Hematopoietic multipotent progenitor cell (in vitro differentiated cells): ENCODE results near the gene RGS19. TPM values are rescaled to one million over a fixed set of nuclear protein-coding genes. Genes with fewer than 3 reads are reported as not detected.

ENCODE experiments used
- DNase-seq, 3 donors: peaks; one replicate each; pipeline ENCODE4 v3.0.0-alpha.2; 2011 to 2015; ENCODE audit warnings: low read depth in 2 of 3, low spot score in 2 of 3
- total RNA-seq: library from RNA; depleted of rRNA; stranded (reverse); fragments of >200 nt; gene quantifications from one replicate; pipeline ENCODE4 v1.2.3, GENCODE V29; 2012

Gene RGS19
- total RNA-seq, 1 donor: 75.1 TPM

DNA sequence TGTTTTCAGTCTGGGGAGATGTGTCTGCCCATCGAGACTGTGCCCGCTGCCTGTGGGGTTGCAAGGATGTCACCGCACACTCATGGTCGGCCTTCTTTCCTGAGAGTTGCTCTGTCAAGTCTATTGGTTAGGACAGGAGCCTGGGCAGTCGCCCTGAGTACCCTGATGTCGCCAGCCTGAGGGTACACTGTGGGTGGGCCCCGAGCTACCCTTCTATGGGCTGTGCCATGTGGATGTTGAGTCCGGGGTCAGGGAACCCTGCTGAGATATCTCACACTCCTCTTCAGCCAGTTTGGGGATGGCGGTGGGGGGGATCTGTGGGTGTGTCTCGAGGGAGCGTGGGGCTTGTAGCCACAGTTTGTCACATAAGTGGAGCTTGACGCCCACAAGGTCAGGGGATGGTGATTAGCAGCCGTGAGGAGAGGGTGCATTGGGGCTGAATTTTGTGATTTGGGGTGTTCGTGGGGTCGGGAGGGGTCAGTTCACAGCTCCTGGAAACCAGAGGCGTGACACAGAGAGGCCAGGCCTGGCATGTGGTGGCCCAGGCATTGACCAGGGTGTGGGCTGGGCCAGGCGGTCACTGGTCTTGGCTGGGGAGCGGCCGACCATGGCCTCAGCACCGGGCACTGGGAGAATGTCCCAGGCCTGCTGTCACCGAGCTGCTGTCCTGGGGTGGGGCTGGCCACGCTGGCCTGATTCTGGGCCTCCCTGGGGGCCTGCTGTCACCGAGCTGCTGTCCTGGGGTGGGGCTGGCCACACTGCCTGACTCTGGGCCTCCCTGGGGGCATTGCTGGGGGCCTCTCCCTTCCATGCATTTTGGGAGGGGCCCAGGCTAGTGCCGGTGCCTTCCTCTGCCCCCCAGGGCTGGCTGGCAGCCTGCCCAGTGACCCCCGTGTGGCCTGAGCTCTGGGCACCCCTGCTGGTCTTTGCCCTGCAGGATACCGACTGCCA, 29.7 kb upstream of the RGS19 start:
- no peak for DNase-seq

GRCh38 chr20:64107736-64108457, 28.6 kb upstream of the RGS19 start:
- peak in 2 of 3 donors; percentile 66 to 78 for DNase-seq

- peak in 2 of 3 donors; percentile 58 to 66 for DNase-seq
Observed at GRCh38 chr20:64106981-64107735, 27.8 kb upstream of the RGS19 start, which contains the start of gene NPBWR2. NPBWR2 (minus strand) TSS chr20:64107565; CDS start chr20:64106831, 734 bp downstream.

DNA sequence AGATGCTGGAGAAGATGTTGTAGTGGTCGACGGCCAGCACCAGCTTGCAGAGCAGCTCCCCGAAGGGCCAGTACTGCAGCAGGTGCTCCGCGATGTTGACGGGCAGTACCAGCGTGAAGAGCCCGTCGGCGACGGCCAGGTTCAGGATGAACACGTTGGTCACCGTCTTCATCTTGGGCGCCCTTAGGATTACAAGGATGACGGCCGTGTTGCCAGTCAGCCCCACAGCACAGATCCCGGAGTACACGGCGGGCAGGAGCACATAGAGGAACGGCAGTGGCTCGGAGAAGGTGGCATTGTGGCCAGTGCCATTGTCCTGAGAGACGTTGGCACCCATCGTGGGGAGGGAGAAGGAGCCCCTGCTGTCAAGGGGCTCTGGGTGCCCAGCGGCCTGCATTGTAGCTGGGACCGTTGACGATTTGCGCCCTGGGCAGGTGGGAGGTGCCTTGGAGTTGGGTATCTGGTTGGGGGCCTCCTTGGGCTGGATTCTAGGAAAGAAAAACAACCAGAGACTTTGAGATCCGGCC, 27.2 kb upstream of the RGS19 start:
- no peak for DNase-seq

DNA sequence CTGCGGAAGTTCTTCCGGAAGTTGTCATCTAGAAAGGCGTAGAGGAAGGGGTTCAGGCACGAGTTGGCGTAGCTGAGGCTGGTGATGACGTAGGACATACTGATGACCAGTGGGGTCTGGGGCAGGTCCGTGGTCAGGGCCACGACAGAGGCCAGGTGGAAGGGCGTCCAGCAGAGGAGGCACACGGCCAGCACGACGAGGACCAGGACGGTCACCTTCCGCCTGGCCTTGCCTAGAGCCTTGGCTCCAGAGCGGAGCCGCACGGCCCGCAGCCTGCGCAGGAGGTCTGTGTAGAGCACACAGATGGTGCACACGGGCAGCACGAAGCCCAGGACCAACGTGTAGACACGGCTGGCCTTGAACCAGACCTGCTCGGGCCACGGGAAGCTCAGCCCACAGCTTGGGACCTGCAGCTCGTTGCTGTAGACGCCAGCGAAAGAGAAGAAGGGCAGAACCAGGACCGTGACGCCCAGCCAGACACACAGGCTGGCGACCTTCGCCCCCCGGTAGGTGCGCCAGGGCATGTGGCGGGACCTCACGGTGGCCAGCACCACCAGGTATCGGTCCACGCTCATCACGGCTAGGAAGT, 26.6 kb upstream of the RGS19 start:
- DNase-seq: no peak

DNA sequence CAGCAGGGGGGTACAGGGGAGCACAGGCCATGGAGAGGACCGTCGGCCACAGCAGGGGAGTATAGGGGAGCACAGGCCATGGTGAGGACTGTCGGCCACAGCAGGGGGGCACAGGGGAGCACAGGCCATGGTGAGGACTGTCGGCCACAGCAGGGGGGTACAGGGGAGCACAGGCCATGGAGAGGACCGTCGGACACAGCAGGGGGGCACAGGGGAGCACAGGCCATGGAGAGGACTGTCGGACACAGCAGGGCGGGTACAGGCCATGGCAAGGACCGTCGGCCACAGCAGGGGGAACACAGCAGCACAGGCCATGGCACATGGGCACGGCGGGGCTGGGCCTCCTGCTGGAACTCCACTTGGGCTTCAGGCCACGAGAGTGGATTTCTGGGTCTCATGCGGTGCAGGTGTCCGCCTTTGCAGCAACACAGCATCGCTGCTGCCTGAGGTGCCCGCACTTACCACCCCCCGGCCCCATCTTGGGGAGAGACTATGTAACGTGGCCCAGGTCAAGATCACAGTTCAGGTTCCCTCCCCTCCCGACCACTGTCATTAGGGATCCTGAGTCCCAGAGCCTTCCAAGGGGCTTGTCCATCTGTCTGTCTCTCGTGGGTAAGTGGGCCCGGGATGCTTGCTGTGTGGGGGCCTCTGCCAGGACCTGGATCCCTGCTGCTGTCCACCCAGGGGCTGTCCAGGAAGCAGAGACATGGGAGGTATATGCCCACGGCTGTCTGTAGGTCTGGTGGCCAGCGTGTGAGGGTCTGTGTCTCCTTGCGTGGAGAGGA, 25.5 kb upstream of the RGS19 start:
- DNase-seq: no peak

GRCh38 chr20:64103871-64104666, 24.8 kb upstream of the RGS19 start:
- DNase-seq: no peak

DNA sequence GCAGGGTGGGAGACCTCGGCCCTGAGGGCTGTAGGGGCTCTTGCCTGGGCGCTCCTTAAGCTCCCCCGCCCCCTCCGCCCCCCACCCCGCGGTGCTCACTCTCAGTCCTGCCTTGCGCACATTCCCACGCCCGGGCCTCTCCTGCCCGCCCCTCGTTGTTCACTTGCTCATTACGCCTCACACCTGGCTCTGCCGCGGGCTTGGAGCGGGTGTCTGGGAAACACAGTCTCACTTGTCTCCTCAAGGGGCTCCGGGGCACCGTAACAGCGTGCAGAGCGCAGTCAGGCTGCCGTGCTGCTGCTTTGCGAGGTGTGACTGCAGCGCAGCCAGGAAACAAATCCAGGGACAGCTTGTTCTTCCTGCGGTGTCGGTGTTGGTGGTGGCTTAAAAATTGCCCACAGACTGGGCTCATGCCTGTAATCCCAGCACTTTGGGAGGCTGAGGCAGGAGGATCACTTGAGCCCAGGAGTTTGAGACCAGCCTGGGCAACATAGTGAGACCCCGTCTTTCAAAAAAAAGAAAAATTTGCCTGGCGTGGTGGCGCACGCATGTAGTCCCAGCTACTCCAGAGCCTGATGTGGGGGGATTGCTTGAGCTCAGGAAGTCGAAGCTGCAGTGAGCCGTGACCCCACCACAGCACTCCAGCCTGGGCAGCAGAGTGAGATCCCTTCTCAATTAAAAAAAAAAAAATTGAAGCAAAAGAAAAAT, 23.5 kb upstream of the RGS19 start:
- DNase-seq: peak in 1 of 3 donors; percentile 40

DNA sequence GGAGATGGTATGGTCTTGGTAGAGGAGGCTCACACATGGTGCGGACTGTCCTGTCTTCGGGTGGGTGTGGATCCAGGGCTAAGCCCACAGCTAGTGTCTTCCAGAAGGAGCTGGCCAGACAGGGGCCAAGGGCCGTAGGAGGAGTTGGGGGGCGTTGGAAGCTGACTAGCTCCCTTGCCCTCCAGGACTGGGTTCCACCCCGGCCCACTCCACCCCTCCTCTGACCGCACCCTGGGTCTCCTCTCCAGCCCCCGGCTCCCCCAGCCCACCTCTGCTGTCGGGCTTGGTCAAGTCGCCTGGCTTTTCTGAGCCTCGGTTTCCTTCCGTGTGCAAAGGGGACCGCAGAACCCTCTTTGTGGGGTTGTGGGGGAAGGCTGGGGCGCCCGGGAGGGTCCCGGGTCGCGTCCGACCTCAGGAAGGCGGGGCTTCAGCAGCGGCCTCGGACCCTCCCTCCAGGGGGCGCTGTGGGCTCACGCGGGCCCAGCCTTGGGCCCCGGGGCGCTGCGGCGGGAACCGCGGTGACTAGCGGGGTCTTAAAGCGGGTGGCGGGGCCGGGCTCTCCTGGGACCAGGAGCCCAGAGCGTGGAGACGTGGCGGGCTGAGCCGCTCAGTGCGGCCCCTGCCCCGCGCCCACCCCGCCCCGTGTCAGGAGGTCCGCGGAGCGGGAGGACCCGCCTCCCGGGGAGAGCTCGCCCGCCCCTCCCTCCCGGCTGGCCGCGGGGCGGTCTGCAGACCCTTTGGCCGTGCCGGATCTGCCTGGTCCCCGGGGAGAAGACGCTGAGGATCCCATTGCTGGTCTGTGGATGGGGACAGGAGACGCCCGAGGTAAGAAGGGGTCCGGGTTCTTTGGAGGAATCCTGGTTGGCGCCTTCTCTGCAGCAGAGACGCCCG, 22.7 kb upstream of the RGS19 start:
- peak in 2 of 3 donors; percentile 75 to 77 for DNase-seq

DNA sequence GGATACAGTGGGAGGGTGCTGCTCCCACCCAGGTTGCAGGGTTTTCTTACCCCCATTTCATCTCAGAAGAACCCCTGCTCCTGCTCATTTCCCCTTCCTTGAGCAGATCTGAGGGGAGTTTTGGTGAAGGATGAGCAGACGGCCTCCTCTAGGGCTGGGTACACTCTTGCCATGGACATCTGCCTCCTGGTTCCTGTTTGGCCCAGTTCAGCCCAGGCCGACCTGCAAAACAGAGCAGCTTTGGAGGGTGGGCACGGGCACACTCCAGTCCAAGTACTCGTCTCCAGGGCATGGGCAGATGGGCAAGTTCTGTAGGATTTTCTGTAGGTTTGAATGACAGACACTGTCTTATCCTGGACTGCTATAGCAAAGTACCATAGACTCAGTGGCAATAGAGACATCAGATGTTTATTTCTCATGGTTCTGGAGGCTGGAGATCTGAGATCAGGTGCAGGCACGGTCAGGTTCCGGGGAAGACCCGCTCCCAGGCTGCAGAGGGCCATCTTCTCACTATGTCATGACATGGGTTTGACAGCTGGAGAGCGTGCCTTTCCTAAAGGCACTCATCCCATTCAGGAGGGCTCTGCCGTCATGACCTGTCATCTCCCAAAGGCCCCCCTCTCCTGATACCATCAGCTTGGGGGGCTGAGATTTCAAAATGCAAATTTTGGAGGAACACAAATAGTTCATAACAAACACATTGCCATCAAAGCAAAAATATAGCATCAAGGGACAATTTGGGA, 21.8 kb upstream of the RGS19 start:
- DNase-seq: no peak

DNA sequence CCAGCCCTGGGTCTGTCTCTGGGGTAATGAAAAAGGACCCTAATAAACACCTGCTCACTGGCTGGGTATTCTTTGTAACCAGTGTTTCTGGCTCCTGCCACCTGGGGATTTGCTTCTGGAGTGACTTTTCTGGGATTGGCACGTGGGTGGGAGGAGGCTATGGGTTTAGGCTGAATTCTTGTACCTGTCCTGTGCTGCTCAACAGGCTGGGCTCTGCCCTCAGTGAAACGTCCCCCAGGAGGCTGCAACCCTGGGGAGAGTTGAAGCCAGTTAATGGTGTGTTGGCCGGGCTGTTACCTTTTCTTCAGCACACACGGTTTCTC, 21.2 kb upstream of the RGS19 start:
- no peak for DNase-seq

DNA sequence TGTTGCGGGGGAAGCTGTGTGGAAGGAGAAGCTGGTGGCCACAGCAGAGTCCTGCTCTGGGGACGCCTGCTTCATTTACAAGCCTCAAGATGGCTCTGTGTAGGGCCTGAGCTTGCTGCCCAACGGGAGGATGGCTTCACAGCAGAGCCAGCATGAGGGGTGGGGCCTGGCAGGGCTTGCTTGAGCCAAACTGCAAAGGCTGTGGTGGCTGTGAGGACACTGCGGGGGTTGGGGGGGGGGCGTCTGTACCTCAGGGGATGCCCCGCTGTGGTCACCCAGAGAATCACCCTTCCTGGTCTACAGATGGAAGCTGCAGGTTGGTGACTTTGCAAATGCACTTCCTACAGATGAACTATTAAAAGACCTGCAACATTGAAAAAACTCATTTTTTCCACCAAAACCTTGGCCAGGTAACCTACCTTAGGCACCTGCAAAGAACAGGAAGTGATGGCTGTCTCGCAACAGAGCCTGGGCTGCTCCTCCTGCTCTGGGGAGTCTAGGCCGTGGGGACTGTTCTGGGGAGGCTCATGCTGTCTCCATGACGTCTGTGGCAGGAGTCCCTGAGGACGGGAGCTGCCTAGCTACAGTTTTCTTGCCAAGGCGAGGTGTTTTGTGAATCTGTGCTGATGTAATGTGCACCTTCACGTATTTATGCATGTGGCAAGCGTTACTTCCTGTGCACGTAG, 20.7 kb upstream of the RGS19 start:
- no peak for DNase-seq

DNA sequence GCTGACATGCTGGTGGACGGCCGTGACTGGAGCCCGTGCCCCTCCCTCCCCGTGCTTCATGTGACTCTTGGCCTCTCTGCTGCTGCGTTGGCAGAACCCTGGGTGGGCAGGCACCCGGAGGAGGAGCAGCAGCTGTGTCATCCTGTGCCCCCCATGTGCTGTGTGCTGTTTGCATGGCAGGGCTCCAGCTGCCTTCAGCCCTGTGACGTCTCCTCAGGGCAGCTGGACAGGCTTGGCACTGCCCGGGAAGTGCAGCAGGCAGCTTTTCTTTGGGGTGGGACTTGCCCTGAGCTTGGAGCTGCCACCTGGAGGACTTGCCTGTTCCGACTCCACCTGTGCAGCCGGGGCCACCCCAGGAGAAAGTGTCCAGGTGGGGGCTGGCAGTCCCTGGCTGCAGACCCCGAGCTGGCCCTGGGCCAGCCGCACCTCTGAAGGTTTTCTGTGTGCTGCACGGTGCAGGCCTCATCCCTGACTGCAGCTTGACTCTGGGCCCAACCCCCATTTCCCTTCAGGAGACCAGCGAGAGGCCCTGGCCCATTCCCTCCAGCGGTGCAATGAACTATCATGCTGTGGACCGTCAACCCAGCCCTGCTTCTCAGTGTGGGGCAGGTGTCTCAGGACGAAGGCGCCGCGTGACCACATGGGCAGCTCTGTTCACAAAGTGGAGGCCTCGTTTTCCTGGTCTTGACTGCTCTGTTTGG, 19.9 kb upstream of the RGS19 start:
- no peak for DNase-seq

DNA sequence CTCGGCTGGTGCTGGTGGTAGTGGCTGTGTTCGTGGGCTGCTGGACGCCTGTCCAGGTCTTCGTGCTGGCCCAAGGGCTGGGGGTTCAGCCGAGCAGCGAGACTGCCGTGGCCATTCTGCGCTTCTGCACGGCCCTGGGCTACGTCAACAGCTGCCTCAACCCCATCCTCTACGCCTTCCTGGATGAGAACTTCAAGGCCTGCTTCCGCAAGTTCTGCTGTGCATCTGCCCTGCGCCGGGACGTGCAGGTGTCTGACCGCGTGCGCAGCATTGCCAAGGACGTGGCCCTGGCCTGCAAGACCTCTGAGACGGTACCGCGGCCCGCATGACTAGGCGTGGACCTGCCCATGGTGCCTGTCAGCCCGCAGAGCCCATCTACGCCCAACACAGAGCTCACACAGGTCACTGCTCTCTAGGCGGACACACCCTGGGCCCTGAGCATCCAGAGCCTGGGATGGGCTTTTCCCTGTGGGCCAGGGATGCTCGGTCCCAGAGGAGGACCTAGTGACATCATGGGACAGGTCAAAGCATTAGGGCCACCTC, 19.2 kb upstream of the RGS19 start:
- DNase-seq: no peak

DNA sequence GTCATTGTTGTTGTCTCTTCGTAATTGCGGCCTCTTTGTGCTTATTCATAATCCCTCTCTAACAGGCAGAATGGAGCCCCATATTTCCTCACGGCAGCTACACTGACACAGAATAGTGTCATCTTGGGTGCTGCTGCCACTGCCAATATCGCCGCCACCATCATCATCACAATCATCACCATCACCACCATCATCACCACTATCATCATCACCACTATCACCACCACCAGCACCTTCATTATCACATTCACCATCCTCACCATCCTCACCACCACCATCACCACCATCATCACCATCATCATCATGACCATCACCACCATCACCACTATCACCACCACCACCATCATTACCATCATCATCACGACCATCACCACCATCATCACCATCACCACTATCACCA, 17.2 kb upstream of the RGS19 start:
- DNase-seq: no peak
